Stimulated activated CD8-positive, alpha-beta memory T cell treated with anti-CD3 and anti-CD28 coated beads, Interleukin-12 subunit alpha, Interleukin-12 subunit beta, amount 100 ng/mL, for 24 hours (primary cell): ENCODE data around the gene CD48.

ENCODE experiments used
- DNase-seq: peaks from one replicate; pipeline ENCODE4 v3.0.0-alpha.2; 2020; ENCODE audit errors: extremely low read depth

Gene CD48

GRCh38 chr1:160676869-160677597, 34.6 kb downstream of the CD48 start:
- DNase-seq: no peak

- peak; percentile 27 for DNase-seq
These were observed 35.8 kb downstream of the CD48 start for GRCh38 chr1:160675641-160676410.

GRCh38 chr1:160674415-160674814, 37.2 kb downstream of the CD48 start:
- no peak for DNase-seq

- DNase-seq: no peak
These were observed 38.6 kb downstream of the CD48 start for GRCh38 chr1:160672789-160673695.

- DNase-seq: no peak
These were observed 39.8 kb downstream of the CD48 start for GRCh38 chr1:160671603-160672517.

GRCh38 chr1:160670701-160671100, 40.9 kb downstream of the CD48 start:
- no peak for DNase-seq

- DNase-seq: no peak
These were observed 41.8 kb downstream of the CD48 start for GRCh38 chr1:160669802-160670201.

GRCh38 chr1:160669276-160669675, 42.3 kb downstream of the CD48 start:
- no peak for DNase-seq

GRCh38 chr1:160667896-160668295, 43.7 kb downstream of the CD48 start:
- no peak for DNase-seq

- DNase-seq: no peak
These were observed 45.6 kb downstream of the CD48 start for GRCh38 chr1:160666079-160666442.

GRCh38 chr1:160665330-160666078, 46.1 kb downstream of the CD48 start:
- DNase-seq: no peak

- no peak for DNase-seq
These were observed 47.0 kb downstream of the CD48 start for GRCh38 chr1:160664573-160665051.

GRCh38 chr1:160662910-160663309, 48.7 kb downstream of the CD48 start:
- no peak for DNase-seq

- no peak for DNase-seq
These were observed 52.1 kb downstream of the CD48 start for GRCh38 chr1:160659566-160659965.

GRCh38 chr1:160658814-160659193, 52.8 kb downstream of the CD48 start:
- no peak for DNase-seq

GRCh38 chr1:160658162-160658813, 53.3 kb downstream of the CD48 start:
- DNase-seq: no peak

- no peak for DNase-seq
These were observed 54.3 kb downstream of the CD48 start for GRCh38 chr1:160657250-160657781.

GRCh38 chr1:160656737-160657136, 54.9 kb downstream of the CD48 start:
- DNase-seq: no peak

GRCh38 chr1:160653620-160654016, 58.0 kb downstream of the CD48 start:
- no peak for DNase-seq
